22Rv1 (cell line): ENCODE measurements around the gene HSF2BP.

ENCODE experiments used
- ZFX ChIP-seq: fragments of 450-650 bp; IDR thresholded peaks from 2 replicates; pipeline ENCODE4 v1.6.1; 2017; ENCODE audit warnings: antibody characterized with exemption, borderline replicate concordance
- TF ChIP-seq, protein P1 (sequence below): fragments of 450-650 bp; IDR thresholded peaks from 2 replicates; pipeline ENCODE4 v1.5.1; 2017; ENCODE audit warnings: mild to moderate bottlenecking

DNA sequence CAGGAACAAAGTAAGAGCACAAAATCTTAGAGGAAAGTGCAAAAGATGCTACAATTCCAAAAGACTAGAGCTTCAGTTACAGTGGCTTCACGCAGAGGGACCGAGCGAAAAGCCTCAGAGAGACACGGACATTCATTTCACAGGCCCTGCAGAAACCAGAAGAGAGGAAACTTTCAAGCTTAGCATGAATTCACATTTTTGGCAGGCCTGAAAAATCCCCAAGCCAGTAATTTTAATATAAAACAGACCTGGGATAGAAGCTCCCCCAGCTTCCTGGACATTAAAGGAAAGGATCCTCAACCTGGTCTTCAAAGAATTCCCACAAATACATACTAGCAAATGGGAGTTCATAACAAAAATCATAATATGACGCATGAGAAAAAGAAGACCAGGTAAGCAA, 66.2 kb downstream of the HSF2BP start:
- TF ChIP-seq, protein P1, sequence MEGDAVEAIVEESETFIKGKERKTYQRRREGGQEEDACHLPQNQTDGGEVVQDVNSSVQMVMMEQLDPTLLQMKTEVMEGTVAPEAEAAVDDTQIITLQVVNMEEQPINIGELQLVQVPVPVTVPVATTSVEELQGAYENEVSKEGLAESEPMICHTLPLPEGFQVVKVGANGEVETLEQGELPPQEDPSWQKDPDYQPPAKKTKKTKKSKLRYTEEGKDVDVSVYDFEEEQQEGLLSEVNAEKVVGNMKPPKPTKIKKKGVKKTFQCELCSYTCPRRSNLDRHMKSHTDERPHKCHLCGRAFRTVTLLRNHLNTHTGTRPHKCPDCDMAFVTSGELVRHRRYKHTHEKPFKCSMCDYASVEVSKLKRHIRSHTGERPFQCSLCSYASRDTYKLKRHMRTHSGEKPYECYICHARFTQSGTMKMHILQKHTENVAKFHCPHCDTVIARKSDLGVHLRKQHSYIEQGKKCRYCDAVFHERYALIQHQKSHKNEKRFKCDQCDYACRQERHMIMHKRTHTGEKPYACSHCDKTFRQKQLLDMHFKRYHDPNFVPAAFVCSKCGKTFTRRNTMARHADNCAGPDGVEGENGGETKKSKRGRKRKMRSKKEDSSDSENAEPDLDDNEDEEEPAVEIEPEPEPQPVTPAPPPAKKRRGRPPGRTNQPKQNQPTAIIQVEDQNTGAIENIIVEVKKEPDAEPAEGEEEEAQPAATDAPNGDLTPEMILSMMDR = no peak
- TF ChIP-seq ZFX = no peak
